OCI-LY7 (cell line): Measurements from ENCODE around the gene PTPRQ.

ENCODE experiments used
- CTCF ChIP-seq: fragments of 200-600 bp; sonication (generic); conservative IDR thresholded peaks from 2 replicates; pipeline ENCODE4 v1.5.1; 2014; ENCODE audit warnings: mild to moderate bottlenecking, antibody characterized with exemption, low read length, moderate library complexity, mixed read lengths
- EZH2phosphoT487 ChIP-seq: fragments of 200-600 bp; sonication (generic); IDR thresholded peaks from 2 replicates; pipeline ENCODE4 v1.6.1; 2018; ENCODE audit warnings: low read depth, borderline replicate concordance, mild to moderate bottlenecking, mixed run types, antibody characterized with exemption, low read length, moderate library complexity, mixed read lengths

GRCh38 chr12:80713419-80713818, 269.4 kb downstream of the PTPRQ start:
- TF ChIP-seq CTCF = no peak
- TF ChIP-seq EZH2phosphoT487 = no peak
